SK-N-SH treated with all-trans-retinoic acid at 6 μM for 48 hours (cell line): ENCODE measurements around the gene SRRM2.

Source experiments
- ATAC-seq: fragments of 200-7000 bp; cut with Tn5 transposase; 3 replicates; pipeline ENCODE4 v1.9.1; 2020; ENCODE audit warnings: mild to moderate bottlenecking, moderate library complexity
- ARNTL ChIP-seq: fragments of 450-650 bp; formaldehyde crosslinking; IDR thresholded peaks from 2 replicates; pipeline ENCODE4 v1.5.0; 2020; ENCODE audit warnings: low read depth, mild to moderate bottlenecking, moderate library complexity, borderline replicate concordance
- BACH2 ChIP-seq: fragments of 250-450 bp; sonication (Bioruptor Pico); IDR thresholded peaks from 2 replicates; pipeline ENCODE4 v1.9.0; 2021; ENCODE audit warnings: mild to moderate bottlenecking, borderline replicate concordance
- CSDC2 ChIP-seq: fragments of 250-450 bp; sonication (Bioruptor Pico); IDR thresholded peaks from 2 replicates; pipeline ENCODE4 v1.5.0; 2020; ENCODE audit warnings: mild to moderate bottlenecking, moderate library complexity
- GLIS3 ChIP-seq: fragments of 250-450 bp; sonication (Bioruptor Pico); IDR thresholded peaks from 2 replicates; pipeline ENCODE4 v1.5.0; 2020; ENCODE audit warnings: mild to moderate bottlenecking, moderate library complexity
- ISL1 ChIP-seq: fragments of 250-450 bp; sonication (Bioruptor Pico); IDR thresholded peaks from 2 replicates; pipeline ENCODE4 v2.1.2; 2022; ENCODE audit warnings: mild to moderate bottlenecking, moderate library complexity
- OSR1 ChIP-seq: fragments of 250-450 bp; sonication (Bioruptor Pico); IDR thresholded peaks from 2 replicates; pipeline ENCODE4 v1.8.0; 2022; ENCODE audit warnings: moderate library complexity, mild to moderate bottlenecking, inconsistent platforms
- PPARA ChIP-seq: fragments of 250-450 bp; sonication (Bioruptor Pico); IDR thresholded peaks from 2 replicates; pipeline ENCODE4 v1.5.0; 2020; ENCODE audit warnings: mild to moderate bottlenecking, borderline replicate concordance
- RARB ChIP-seq: fragments of 250-450 bp; sonication (Bioruptor Pico); IDR thresholded peaks from 2 replicates; pipeline ENCODE4 v1.8.0; 2021; ENCODE audit warnings: mild to moderate bottlenecking, moderate library complexity
- SNAI2 ChIP-seq: fragments of 250-450 bp; sonication (Bioruptor Pico); IDR thresholded peaks from 2 replicates; pipeline ENCODE4 v1.5.0; 2020; ENCODE audit warnings: mild to moderate bottlenecking, moderate library complexity
- TCF4 ChIP-seq: fragments of 250-450 bp; sonication (Bioruptor Pico); IDR thresholded peaks from 2 replicates; pipeline ENCODE4 v1.8.0; 2021; ENCODE audit warnings: mild to moderate bottlenecking, moderate library complexity, borderline replicate concordance
- ZC3H10 ChIP-seq: fragments of 250-450 bp; sonication (Bioruptor Pico); IDR thresholded peaks from 2 replicates; pipeline ENCODE4 v1.5.1; 2021; ENCODE audit warnings: mild to moderate bottlenecking, moderate library complexity
- ZFP3 ChIP-seq: fragments of 250-450 bp; sonication (Bioruptor Pico); IDR thresholded peaks from 2 replicates; pipeline ENCODE4 v1.5.0; 2020; ENCODE audit warnings: mild to moderate bottlenecking, moderate library complexity
- ZFP30 ChIP-seq: fragments of 450-650 bp; formaldehyde crosslinking; IDR thresholded peaks from 2 replicates; pipeline ENCODE4 v1.5.0; 2022; ENCODE audit warnings: mild to moderate bottlenecking, moderate library complexity
- ZNF565 ChIP-seq: fragments of 450-650 bp; formaldehyde crosslinking; conservative IDR thresholded peaks from 2 replicates; pipeline ENCODE4 v1.5.0; 2020; ENCODE audit warnings: low read depth, mild to moderate bottlenecking, moderate library complexity
- ZNF8 ChIP-seq: fragments of 450-650 bp; formaldehyde crosslinking; IDR thresholded peaks from 2 replicates; pipeline ENCODE4 v1.5.0; 2020; ENCODE audit warnings: mild to moderate bottlenecking, moderate library complexity
- TF ChIP-seq, protein P1 (sequence below): fragments of 250-450 bp; sonication (Bioruptor Pico); IDR thresholded peaks from 2 replicates; pipeline ENCODE4 v1.5.1; 2021; ENCODE audit warnings: mild to moderate bottlenecking, moderate library complexity
- TF ChIP-seq, protein P2 (sequence below): fragments of 250-450 bp; sonication (Bioruptor Pico); IDR thresholded peaks from 2 replicates; pipeline ENCODE4 v1.5.1; 2020; ENCODE audit warnings: low read depth, mild to moderate bottlenecking, moderate library complexity
- TF ChIP-seq, protein P3 (sequence below): fragments of 250-450 bp; sonication (Bioruptor Pico); IDR thresholded peaks from 2 replicates; pipeline ENCODE4 v1.8.0; 2021; ENCODE audit warnings: low read depth, mild to moderate bottlenecking, moderate library complexity, borderline replicate concordance

The SRRM2 gene

DNA sequence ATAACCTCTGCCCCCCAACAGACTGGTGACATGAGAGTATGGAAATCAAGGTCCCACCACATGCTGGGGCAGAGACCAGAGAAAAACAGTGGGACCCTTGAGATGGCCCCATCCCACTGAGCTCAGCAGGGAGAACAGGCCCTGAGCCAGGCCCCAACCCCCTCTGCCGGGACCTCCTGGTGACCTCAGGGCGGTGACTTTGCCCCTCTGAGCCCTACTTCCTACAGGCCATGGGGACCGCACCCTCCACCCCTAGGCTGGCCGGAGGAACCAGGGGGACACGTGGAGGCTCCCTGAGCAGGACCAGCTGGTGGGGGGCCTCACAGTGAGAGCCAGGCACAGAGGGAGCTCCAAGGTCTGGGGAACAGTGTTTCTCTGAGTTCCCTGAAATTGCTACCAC is 13.8 kb upstream of the SRRM2 start:
- ATAC-seq, result no peak
- TF ChIP-seq TCF4 (CRISPR knock-in tag) (no peak), GLIS3 (CRISPR knock-in tag) (no peak), ZFP30 (CRISPR knock-in tag) (no peak), RARB (no peak), PPARA (CRISPR knock-in tag) (no peak), OSR1 (no peak), CSDC2 (CRISPR knock-in tag) (no peak), BACH2 (CRISPR knock-in tag) (no peak), ZNF8 (CRISPR knock-in tag) (no peak), ZNF565 (CRISPR knock-in tag) (no peak)
- TF ChIP-seq, protein P1, sequence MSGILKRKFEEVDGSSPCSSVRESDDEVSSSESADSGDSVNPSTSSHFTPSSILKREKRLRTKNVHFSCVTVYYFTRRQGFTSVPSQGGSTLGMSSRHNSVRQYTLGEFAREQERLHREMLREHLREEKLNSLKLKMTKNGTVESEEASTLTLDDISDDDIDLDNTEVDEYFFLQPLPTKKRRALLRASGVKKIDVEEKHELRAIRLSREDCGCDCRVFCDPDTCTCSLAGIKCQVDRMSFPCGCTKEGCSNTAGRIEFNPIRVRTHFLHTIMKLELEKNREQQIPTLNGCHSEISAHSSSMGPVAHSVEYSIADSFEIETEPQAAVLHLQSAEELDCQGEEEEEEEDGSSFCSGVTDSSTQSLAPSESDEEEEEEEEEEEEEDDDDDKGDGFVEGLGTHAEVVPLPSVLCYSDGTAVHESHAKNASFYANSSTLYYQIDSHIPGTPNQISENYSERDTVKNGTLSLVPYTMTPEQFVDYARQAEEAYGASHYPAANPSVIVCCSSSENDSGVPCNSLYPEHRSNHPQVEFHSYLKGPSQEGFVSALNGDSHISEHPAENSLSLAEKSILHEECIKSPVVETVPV, result no peak
- TF ChIP-seq, protein P2, sequence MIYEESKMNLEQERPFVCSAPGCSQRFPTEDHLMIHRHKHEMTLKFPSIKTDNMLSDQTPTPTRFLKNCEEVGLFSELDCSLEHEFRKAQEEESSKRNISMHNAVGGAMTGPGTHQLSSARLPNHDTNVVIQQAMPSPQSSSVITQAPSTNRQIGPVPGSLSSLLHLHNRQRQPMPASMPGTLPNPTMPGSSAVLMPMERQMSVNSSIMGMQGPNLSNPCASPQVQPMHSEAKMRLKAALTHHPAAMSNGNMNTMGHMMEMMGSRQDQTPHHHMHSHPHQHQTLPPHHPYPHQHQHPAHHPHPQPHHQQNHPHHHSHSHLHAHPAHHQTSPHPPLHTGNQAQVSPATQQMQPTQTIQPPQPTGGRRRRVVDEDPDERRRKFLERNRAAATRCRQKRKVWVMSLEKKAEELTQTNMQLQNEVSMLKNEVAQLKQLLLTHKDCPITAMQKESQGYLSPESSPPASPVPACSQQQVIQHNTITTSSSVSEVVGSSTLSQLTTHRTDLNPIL (CRISPR knock-in tag), result no peak
- TF ChIP-seq, all 23 proteins: peak for 0

DNA sequence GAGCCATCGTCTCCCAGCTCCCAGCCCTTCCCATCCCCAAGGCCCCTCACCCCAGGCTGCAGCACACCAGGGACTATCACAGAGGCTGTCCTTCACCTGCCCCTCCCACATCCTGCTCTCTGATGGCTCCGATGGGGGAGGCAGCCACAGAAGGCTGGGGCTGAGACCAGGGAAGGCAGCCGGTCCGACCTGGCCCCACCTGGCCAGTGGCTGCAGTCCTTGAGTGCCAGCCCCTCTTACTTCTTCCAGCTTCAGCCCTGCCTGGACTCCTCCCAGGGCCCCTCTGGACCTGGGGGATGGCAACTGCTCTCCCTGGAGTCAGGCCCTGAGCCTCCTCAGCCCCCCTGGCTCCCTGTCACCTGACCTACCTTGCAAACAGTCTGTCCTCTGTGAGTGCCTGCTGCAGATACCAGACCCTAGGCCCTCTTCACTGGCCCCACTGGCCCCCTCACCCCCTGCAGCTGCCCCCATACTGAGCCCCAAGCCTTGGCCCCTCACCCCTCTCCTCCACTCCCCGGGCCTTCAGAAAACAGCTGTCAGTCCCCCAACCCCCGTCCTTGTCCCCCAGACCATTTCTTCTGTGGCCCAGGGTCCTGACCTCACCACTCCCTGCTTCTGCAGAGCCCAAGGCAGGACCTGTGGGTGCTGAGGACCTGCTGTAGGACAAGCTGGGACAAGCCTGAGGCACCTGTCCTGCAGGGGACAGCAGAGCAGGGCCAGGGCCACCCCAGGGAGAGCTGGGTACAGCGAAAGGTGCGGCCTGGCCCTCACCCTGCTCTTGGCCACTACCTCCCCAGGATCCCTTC is 12.6 kb upstream of the SRRM2 start:
- TF ChIP-seq ZFP30 (CRISPR knock-in tag) (no peak), SNAI2 (CRISPR knock-in tag) (no peak), ZFP3 (CRISPR knock-in tag) (no peak), OSR1 (no peak), BACH2 (CRISPR knock-in tag) (no peak), ZNF565 (CRISPR knock-in tag) (no peak), ZNF8 (CRISPR knock-in tag) (no peak), ISL1 (CRISPR knock-in tag) (no peak), CSDC2 (CRISPR knock-in tag) (no peak), ARNTL (CRISPR knock-in tag) (no peak)
- TF ChIP-seq, protein P2 (CRISPR knock-in tag), result no peak
- TF ChIP-seq, protein P3, sequence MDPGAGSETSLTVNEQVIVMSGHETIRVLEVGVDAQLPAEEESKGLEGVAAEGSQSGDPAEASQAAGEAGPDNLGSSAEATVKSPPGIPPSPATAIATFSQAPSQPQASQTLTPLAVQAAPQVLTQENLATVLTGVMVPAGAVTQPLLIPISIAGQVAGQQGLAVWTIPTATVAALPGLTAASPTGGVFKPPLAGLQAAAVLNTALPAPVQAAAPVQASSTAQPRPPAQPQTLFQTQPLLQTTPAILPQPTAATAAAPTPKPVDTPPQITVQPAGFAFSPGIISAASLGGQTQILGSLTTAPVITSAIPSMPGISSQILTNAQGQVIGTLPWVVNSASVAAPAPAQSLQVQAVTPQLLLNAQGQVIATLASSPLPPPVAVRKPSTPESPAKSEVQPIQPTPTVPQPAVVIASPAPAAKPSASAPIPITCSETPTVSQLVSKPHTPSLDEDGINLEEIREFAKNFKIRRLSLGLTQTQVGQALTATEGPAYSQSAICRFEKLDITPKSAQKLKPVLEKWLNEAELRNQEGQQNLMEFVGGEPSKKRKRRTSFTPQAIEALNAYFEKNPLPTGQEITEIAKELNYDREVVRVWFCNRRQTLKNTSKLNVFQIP (CRISPR knock-in tag), result no peak

DNA sequence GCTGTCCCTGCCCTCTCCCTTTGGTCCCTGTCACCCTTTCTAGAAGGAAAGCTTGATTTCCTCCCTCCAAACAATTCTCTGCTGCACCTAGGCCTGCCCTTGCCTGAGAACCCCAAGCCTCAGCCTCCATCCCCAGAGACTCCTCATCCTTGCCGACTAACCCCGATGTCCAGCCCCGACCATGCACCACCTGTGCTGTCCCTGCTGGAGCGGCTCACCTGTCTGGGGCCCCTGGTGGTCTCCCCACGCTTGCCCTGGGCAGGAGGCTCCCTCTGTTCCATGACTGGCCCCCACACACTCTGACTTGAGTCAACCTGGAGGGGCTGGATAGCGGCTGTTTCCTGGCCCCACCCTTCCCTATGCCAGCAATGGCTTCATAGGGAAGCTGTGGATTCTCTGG is 12.0 kb upstream of the SRRM2 start:
- no peak for ATAC-seq
- TF ChIP-seq ZNF565 (CRISPR knock-in tag), result no peak

More for the DNA sequence above, 12.6 kb upstream of the SRRM2 start:
- no peak for ATAC-seq

DNA sequence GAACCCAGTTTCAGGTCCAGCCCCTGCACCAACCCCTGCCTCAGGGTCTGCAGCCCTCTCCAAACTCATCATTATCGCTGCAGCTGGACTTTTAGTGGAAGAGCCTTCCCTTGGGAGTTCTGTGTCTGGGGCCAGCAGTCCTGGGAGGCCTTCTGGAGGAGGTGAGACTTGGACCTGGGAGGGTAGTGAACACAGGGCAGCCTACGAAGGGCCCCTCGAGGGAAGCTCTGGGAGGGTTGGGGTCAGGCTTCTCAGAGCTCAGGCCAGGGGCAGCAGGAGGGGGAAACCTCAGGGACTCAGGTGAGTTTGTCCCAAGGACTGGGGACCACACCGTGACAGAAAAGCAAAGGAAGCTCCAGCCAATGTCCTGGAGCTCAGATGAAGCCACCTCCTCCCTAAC is 11.3 kb upstream of the SRRM2 start:
- TF ChIP-seq RARB, result no peak
- no peak for TF ChIP-seq PPARA (CRISPR knock-in tag)
- TF ChIP-seq, protein P3 (CRISPR knock-in tag), result no peak
- no peak for TF ChIP-seq SNAI2 (CRISPR knock-in tag)
- no peak for TF ChIP-seq ZC3H10
- TF ChIP-seq CSDC2 (CRISPR knock-in tag), result no peak
- TF ChIP-seq ZFP3 (CRISPR knock-in tag), result no peak
- TF ChIP-seq, protein P2 (CRISPR knock-in tag), result no peak
- ATAC-seq, result no peak
